Effector memory CD8-positive, alpha-beta T cell (primary cell): ENCODE data around the gene MARF1.
"Not testable (repeated sequence)": the region's sequence is repeated elsewhere in the genome, so short reads cannot be mapped to it uniquely, and the experiment has no call there.

Experiments
- ATAC-seq: fragments of 150-1000 bp; cut with Tn5 transposase; replicated peaks from 2 replicates; pipeline ENCODE4 v1.10.0; 2021; ENCODE audit warnings: mild to moderate bottlenecking, moderate library complexity
- DNase-seq, 3 experiments: peaks; one replicate each; pipeline ENCODE4 v3.0.0; 2021
- H3K27ac Mint-ChIP-seq, 2 donors: one replicate each; pipeline ENCODE4 v1.8.0; 2022; ENCODE audit warnings: mild to moderate bottlenecking in 2 of 2, mixed read lengths in 2 of 2, moderate library complexity in 2 of 2
- H3K27me3 Mint-ChIP-seq, 2 donors: one replicate each; pipeline ENCODE4 v1.8.0; 2022; ENCODE audit warnings: mixed read lengths in 2 of 2
- H3K36me3 Mint-ChIP-seq: one replicate; pipeline ENCODE4 v1.8.0; 2022; ENCODE audit warnings: mild to moderate bottlenecking, moderate library complexity, mixed read lengths; ENCODE audit not compliant: insufficient read depth
- H3K4me1 Mint-ChIP-seq, 2 donors: one replicate each; pipeline ENCODE4 v1.8.0; 2022; ENCODE audit warnings: low read depth in 2 of 2, mixed read lengths in 2 of 2
- H3K4me3 Mint-ChIP-seq, 2 donors: one replicate each; pipeline ENCODE4 v1.8.0; 2022; ENCODE audit warnings: mild to moderate bottlenecking in 2 of 2, mixed read lengths in 2 of 2, moderate library complexity in 2 of 2
- H3K9me3 Mint-ChIP-seq, 2 donors: one replicate each; pipeline ENCODE4 v1.8.0; 2022; ENCODE audit warnings: mixed read lengths in 2 of 2

Gene MARF1

DNA sequence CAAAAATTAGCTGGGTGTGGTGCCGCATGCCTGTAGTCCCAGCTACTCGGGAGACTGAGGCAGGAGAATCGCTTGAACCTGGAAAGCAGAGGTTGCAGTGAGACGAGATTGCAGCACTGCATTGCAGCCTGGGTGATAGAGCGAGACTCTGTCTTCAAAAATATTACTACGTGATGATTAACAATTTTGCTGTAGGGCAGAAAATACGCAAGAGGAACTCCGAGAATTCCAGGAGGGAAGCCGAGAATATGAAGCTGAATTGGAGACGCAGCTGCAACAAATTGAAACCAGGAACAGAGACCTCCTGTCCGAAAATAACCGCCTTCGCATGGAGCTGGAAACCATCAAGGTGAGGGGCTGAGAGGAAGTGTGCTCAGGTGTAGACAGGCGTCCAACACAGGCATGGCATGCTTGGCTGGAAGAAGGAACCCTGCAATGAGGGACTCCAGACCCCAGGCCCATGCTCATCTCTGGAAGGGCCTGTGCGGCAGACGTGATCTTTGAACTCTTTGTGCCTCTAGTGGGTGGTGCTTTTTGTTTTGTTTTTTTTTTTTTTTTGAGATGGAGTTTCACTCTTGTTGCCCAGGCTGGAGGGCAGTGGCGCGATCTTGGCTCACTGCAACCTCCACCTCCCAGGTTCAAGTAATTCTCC, 24.3 kb upstream of the MARF1 start:
- H3K27ac Mint-ChIP-seq: peak overlapping the region; percentile 31 to 51
- H3K27me3 Mint-ChIP-seq: no peaks in the 10 kb centered on the region
- peaks cover 7 to 10% of the 10 kb centered on the region in 2 donors for H3K4me1 Mint-ChIP-seq
- no peaks in the 10 kb centered on the region for H3K9me3 Mint-ChIP-seq
- peaks cover 94% of the 10 kb centered on the region for H3K36me3 Mint-ChIP-seq
- H3K4me3 Mint-ChIP-seq: no peak overlapping the region
- DNase-seq (no peak), ATAC-seq (no peak)

DNA sequence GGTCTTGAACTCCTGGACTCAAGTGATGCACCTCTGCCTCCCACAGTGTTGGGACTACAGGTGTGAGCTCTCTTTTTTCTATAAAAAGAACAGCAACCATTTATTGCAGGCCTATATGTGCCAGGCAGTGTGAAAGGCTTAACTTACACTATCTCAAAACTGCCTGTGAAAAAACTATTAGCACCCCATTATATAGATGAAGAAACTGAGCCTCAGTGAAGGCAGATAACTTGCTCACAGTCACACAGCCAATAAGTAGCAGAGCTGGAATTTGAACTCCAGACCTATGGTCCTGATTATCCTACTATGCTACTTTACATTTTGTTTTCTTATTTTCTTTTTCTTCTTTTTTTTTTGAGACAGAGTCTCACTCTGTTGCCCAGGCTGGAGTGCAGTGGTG, 22.2 kb upstream of the MARF1 start:
- DNase-seq: no peak
- peaks cover 20 to 22% of the 10 kb centered on the region in 2 donors for H3K4me1 Mint-ChIP-seq
- H3K27ac Mint-ChIP-seq: peak overlapping the region in 1 of 2 donors; percentile 46
- H3K36me3 Mint-ChIP-seq: peaks cover 86% of the 10 kb centered on the region
- ATAC-seq: no peak
- no peaks in the 10 kb centered on the region for H3K9me3 Mint-ChIP-seq
- H3K4me3 Mint-ChIP-seq: no peak overlapping the region
- H3K27me3 Mint-ChIP-seq: no peaks in the 10 kb centered on the region

- Mint-ChIP-seq H3K27me3 (no peaks in the 10 kb centered on the region), H3K27ac (peak overlapping the region; percentile 68 to 83), H3K4me3 (no peak overlapping the region), H3K4me1 (peaks cover 43 to 51% of the 10 kb centered on the region in 2 donors), H3K36me3 (peaks cover 43% of the 10 kb centered on the region), H3K9me3 (no peaks in the 10 kb centered on the region)
- ATAC-seq (no peak), DNase-seq (no peak)
These were observed 17.2 kb upstream of the MARF1 start for GRCh38 chr16:15660203-15660601.

GRCh38 chr16:15658556-15658955, 15.6 kb upstream of the MARF1 start:
- peak overlapping the region; percentile 68 to 83 for H3K27ac Mint-ChIP-seq

DNA sequence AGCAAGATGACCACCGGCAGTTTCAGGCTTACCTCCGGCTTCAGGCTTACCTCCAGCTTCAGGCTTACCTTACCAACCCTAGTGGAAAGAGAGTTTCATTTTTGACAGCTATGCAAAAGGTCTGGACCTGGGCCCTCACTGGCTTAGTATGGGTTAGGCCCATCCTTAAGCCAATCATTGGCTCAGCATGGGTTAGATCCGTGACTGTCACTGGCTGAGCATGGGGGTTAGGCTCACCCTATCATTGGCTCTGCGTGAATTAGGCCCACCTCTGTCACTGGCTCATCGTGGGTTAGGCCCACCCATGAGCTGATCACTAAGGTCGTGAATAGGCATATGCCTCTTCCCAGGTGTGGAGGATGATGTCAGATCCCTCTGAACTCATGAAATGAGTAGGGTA, 15.2 kb upstream of the MARF1 start:
- Mint-ChIP-seq H3K9me3 (no peaks in the 10 kb centered on the region), H3K36me3 (peaks cover 37% of the 10 kb centered on the region), H3K27me3 (no peaks in the 10 kb centered on the region), H3K27ac (peak overlapping the region; percentile 68 to 83), H3K4me1 (peaks cover 47 to 56% of the 10 kb centered on the region in 2 donors), H3K4me3 (peak overlapping the region in 1 of 2 donors; percentile 58)
- DNase-seq (no peak), ATAC-seq (no peak)

More at GRCh38 chr16:15658556-15658955, 15.6 kb upstream of the MARF1 start:
- Mint-ChIP-seq H3K4me3 (peak overlapping the region; percentile 2 to 58), H3K4me1 (peaks cover 43 to 56% of the 10 kb centered on the region in 2 donors), H3K27me3 (no peaks in the 10 kb centered on the region), H3K36me3 (peaks cover 37% of the 10 kb centered on the region), H3K9me3 (no peaks in the 10 kb centered on the region)
- no peak for DNase-seq
- ATAC-seq: no peak

DNA sequence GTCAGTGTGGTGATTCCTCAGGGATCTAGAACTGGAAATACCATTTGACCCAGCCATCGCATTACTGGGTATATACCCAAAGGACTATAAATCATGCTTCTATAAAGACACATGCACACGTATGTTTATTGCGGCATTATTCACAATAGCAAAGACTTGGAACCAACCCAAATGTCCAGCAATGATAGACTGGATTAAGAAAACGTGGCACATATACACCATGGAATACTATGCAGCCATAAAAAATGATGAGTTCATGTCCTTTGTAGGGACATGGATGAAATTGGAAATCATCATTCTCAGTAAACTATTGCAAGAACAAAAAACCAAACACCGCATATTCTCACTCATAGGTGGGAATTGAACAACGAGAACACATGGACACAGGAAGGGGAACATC, 12.6 kb upstream of the MARF1 start:
- not testable (repeated sequence) for H3K27ac Mint-ChIP-seq, ATAC-seq, DNase-seq, H3K27me3 Mint-ChIP-seq, H3K9me3 Mint-ChIP-seq, H3K4me3 Mint-ChIP-seq
- Mint-ChIP-seq H3K4me1 (peaks cover 41 to 63% of the 10 kb centered on the region in 2 donors), H3K36me3 (peaks cover 41% of the 10 kb centered on the region)

- H3K27me3 Mint-ChIP-seq: no peaks in the 10 kb centered on the region
- H3K27ac Mint-ChIP-seq: no peak overlapping the region
- H3K4me3 Mint-ChIP-seq: no peak overlapping the region
- no peak for DNase-seq
- peaks cover 37 to 63% of the 10 kb centered on the region in 2 donors for H3K4me1 Mint-ChIP-seq
- ATAC-seq: no peak
- H3K9me3 Mint-ChIP-seq: no peaks in the 10 kb centered on the region
- H3K36me3 Mint-ChIP-seq: peaks cover 42% of the 10 kb centered on the region
These were observed 11.6 kb upstream of the MARF1 start for GRCh38 chr16:15654591-15654990.

- no peak for ATAC-seq
- Mint-ChIP-seq H3K4me3 (peak overlapping the region; percentile 19 to 94), H3K36me3 (peaks cover 42% of the 10 kb centered on the region), H3K9me3 (no peaks in the 10 kb centered on the region), H3K27me3 (no peaks in the 10 kb centered on the region), H3K27ac (peak overlapping the region; percentile 31 to 94), H3K4me1 (peaks cover 30 to 54% of the 10 kb centered on the region in 2 donors)
- no peak for DNase-seq
These were observed 10.3 kb upstream of the MARF1 start for GRCh38 chr16:15653227-15653626.

DNA sequence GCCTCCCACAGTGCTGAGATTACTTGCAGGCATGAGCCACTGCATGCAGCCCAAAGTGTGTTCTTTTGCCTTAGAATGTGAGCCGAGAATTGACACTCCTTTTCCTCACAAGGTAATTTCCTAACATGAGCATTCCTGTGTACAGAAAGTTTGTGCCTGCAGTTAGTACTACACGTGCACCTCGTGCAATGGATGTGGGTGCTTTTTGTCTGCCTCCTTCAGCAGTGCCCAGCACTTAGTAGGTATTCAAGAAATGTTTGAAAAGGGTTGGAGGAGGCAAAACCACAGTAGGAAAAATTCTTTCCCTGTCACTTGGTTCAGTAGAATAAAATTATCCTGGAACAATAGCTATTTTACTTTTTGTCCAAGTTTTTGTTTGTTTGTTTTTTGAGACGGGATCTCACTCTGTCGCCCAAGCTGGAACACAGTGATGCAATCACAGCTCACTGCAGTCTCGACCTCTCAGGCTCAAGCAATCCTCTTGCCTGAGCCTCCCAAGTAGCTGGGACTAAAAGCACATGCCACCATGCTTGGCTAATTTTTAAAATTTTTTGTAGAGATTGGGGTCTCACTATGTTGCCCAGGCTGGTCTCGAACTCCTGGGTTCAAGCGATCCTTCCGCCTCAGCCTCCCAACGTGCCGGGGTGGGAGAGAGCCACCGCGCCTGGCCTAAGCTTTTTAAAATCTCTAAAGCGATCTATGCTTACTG, 9.5 kb upstream of the MARF1 start:
- H3K4me3 Mint-ChIP-seq: peak overlapping the region; percentile 91 to 94
- peak overlapping the region; percentile 94 to 95 for H3K27ac Mint-ChIP-seq
- H3K27me3 Mint-ChIP-seq: no peaks in the 10 kb centered on the region
- no peak for DNase-seq
- ATAC-seq: no peak
- H3K4me1 Mint-ChIP-seq: peaks cover 22 to 48% of the 10 kb centered on the region in 2 donors
- H3K36me3 Mint-ChIP-seq: peaks cover 38% of the 10 kb centered on the region
- no peaks in the 10 kb centered on the region for H3K9me3 Mint-ChIP-seq

GRCh38 chr16:15650698-15651171, 7.8 kb upstream of the MARF1 start:
- ATAC-seq (peak; percentile 61), DNase-seq (peak; percentile 35 to 46 (median 37))
- no peaks in the 10 kb centered on the region for H3K9me3 Mint-ChIP-seq
- H3K27ac Mint-ChIP-seq: peak overlapping the region; percentile 94 to 95
- H3K4me3 Mint-ChIP-seq: peak overlapping the region; percentile 91 to 94
- H3K36me3 Mint-ChIP-seq: peaks cover 42% of the 10 kb centered on the region
- peaks cover 13 to 34% of the 10 kb centered on the region in 2 donors for H3K4me1 Mint-ChIP-seq
- H3K27me3 Mint-ChIP-seq: no peaks in the 10 kb centered on the region

DNA sequence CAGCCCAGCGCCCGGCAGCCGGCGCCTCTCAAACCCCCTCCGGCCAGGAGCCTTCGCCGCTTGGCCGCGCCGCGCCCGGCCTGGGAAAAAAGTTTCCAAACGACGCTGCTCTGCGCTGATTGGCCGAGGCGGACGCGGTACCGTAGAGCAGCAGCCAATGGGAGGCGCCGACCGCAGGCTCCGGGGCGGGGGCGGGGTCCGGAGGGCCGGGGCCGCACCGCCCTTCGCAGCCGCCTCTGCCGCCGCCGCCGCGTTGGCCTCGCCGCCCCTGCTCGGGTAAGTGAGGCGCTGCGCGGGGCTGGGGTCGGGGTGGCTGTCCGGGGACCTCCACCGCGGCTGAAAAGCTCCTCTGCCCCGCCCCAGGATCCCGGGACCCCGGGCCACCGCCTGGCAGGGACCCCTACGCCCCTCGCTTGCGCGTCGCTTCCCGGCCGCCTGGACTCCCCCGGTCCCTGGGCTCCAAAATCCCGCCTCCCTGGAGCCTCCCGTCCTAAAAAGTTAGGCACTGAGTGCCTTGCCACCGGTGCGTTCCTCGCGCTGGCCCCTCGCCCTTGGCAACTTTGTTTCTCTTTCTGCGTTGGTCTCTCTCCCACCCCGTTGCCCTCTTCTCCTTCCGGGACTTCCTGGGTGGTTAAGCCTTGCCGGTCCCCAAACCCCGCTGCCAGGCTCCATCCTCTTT, 7.2 kb upstream of the MARF1 start, which contains the start of gene NDE1:
Gene NDE1 (plus strand): TSS at position 227 of the 679 bp plus-strand sequence. CDS start 14,534 bp downstream, outside the sequence.
- peaks cover 13 to 34% of the 10 kb centered on the region in 2 donors for H3K4me1 Mint-ChIP-seq
- DNase-seq (peak; percentile 62 to 73 (median 73)), ATAC-seq (peak; percentile 94)
- H3K27ac Mint-ChIP-seq: peak within 1 kb of the TSS; percentile 94 to 95
- H3K4me3 Mint-ChIP-seq: peak within 1 kb of the TSS; percentile 91 to 94
- peaks cover 42% of the 10 kb centered on the region for H3K36me3 Mint-ChIP-seq
- no peaks in the 10 kb centered on the region for H3K27me3 Mint-ChIP-seq
- no peaks in the 10 kb centered on the region for H3K9me3 Mint-ChIP-seq

- ATAC-seq (no peak), DNase-seq (no peak)
- Mint-ChIP-seq H3K27ac (peak overlapping the region; percentile 60 to 71), H3K9me3 (no peaks in the 10 kb centered on the region), H3K4me3 (peak overlapping the region; percentile 91 to 94), H3K27me3 (no peaks in the 10 kb centered on the region), H3K4me1 (peaks cover 13 to 34% of the 10 kb centered on the region in 2 donors), H3K36me3 (peaks cover 42% of the 10 kb centered on the region)
These were observed 6.7 kb upstream of the MARF1 start for GRCh38 chr16:15649727-15650018.

DNA sequence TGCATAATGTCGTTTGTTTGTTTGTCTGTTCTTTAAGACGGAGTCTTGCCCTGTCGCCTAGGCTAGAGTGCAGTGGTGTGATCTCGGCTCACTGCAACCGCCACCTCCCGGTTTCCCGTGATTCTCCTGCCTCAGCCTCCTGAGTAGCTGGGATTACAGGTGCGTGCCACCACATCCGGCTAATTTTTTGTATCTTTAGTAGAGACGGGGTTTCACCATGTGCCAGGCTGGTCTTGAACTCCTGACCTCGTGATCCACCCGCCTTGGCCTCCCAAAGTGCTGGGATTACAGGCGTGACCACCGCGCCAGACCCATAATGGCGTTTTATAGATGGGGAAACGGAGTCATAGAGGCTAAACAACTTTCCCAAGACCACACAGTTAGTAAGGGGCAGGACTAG, 6.4 kb upstream of the MARF1 start:
- not testable (repeated sequence) for H3K9me3 Mint-ChIP-seq, ATAC-seq, H3K27me3 Mint-ChIP-seq, DNase-seq
- peaks cover 38% of the 10 kb centered on the region for H3K36me3 Mint-ChIP-seq
- H3K4me3 Mint-ChIP-seq: peak overlapping the region; percentile 91 to 94
- H3K4me1 Mint-ChIP-seq: peaks cover 13 to 34% of the 10 kb centered on the region in 2 donors
- peak overlapping the region; percentile 60 to 71 for H3K27ac Mint-ChIP-seq
